HG03521 (cell line): ENCODE results near the gene AS3MT.
"Not testable (repeated sequence)": the region's sequence is repeated elsewhere in the genome, so short reads cannot be mapped to it uniquely, and the experiment has no call there.

ENCODE experiments used
- ATAC-seq: cut with Tn5 transposase; IDR thresholded peaks from one replicate; pipeline ENCODE4 v1.9.1; 2021; ENCODE audit warnings: mild to moderate bottlenecking, moderate library complexity; ENCODE audit not compliant: unreplicated experiment

AS3MT gene

DNA sequence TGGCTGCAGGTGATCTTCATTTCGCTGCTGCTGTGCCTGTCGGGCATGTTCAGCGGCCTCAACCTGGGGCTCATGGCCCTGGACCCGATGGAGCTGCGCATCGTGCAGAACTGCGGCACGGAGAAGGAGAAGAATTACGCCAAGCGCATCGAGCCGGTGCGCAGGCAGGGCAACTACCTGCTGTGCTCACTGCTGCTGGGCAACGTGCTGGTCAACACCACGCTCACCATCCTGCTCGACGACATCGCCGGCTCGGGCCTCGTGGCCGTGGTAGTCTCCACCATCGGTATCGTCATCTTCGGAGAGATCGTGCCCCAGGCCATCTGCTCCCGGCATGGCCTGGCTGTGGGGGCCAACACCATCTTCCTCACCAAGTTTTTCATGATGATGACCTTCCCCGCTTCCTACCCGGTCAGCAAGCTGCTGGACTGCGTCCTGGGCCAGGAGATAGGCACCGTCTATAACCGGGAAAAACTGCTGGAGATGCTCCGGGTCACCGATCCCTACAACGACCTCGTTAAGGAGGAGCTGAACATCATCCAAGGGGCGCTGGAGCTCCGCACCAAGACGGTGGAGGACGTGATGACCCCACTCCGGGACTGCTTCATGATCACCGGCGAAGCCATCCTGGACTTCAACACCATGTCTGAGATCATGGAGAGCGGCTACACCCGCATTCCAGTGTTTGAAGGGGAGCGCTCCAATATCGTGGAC, 50.1 kb downstream of the AS3MT start:
- no peak for ATAC-seq

DNA sequence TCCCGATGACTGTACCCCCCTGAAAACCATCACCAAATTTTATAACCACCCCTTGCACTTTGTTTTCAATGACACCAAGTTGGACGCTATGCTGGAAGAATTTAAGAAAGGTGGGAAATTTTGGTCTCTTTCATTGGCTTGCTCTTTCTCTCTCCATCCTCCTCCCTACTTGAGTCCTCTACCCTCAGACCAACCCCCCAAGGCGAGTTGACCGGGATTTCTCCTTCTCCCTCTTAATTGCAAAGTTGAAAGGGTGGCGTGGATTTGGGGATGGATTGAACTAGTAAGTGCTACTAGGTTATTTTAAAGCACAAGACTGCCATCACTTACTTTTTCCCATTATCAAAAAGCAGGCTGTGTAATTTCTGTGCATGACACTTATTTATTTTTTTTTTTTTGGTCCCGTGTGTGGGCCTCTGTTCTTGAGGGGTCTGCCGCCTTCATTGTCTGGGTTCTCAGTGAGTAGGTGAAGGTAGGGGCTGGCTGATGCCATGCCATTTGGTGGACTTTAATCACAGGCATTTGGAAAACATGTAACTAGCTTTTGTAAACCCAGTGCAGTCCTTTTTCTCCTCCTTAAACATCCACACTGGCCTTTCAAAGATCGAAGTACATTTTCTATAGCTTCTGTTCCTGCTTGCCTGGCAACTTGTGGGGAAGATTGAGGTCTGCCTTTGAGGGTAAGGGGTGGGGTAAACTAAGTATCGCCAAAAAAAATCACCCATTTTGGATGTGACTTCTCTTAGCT, 50.9 kb downstream of the AS3MT start:
- no peak for ATAC-seq

DNA sequence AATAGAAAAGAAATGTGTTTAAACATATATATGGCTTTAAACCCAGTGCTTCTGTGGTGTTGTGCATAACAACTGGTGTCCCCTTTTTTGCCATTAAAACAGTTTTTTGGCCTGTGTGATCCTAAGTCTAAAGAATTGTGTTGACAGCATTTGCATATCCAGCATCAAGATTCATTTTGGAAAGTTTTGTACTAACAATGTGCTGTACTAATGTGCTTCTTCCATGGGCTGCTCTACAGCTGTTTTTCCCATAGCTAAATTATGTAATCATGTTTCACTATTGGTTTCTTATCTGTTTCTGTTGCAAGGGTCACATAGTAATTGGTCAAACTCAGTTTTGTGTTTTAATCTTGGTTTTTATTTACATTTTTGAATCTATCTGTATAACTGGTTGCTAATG, 54.3 kb downstream of the AS3MT start:
- ATAC-seq: no peak

DNA sequence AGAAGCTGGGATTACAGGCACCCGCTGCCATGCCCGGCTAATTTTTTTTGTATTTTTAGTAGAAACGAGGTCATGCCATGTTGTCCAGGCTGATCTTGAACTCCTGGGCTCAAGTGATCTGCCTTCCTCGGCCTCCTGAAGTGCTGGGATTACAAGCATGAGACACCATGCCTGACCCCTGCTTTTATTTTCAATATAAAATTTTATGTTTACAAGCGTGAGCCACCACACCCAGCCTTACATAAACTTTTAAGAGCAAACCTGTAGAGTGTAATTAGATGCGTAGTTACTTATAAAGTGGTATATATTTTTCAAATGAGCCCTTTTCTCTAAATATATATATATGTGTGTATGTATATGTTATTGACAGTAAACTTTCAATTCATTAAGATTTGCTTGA, 57.6 kb downstream of the AS3MT start:
- no peak for ATAC-seq

DNA sequence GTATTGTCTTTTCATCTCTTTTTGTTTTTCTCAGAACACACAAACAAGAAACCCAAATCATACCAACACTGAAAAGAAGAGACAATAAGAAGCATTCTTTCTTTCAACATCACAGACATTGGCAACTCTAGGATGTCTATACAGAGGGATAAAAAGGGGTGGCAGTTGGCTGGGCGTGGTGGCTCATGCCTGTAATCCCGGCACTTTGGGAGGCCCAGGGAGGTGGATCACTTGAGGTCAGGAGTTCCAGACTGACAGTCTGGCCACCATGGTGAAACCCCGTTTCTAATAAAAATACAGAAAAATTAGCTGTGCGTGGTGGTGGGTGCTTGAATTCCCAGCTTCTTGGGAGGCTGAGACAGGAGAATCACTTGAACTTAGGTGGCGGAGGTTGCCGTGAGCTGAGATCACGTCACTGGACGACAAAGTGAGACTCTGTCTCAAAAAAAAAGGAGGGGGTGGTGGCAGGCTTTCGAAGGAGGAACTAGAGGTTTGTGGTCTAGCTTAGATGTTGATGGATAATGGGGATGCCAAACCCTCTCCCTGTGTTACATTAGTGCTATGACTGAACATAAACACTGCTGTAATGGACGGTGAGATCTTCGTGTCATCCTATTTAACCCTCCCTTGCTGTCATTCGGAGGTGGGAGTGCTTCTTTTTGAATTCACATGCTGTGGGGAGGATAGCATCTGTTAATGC, 58.2 kb downstream of the AS3MT start:
- no peak for ATAC-seq

DNA sequence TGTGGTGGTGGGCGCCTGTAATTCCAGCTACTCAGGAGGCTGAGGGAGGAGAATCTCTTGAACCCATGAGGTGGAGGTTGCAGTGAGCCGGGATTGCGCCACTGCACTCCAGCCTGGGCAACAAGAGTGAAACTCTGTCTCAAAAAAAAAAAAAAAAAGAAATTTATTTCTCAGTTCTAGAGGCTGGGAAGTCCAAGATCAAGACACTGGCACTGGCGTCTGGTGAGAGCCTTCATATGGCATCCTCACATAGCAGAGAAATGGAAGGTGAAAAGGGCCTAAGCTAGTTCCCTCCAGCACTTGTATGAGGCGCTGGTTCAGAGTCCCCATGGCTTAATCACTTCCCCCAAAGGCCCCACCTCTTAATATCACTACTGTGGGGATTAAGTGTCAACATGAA, 59.2 kb downstream of the AS3MT start:
- not testable (repeated sequence) for ATAC-seq

DNA sequence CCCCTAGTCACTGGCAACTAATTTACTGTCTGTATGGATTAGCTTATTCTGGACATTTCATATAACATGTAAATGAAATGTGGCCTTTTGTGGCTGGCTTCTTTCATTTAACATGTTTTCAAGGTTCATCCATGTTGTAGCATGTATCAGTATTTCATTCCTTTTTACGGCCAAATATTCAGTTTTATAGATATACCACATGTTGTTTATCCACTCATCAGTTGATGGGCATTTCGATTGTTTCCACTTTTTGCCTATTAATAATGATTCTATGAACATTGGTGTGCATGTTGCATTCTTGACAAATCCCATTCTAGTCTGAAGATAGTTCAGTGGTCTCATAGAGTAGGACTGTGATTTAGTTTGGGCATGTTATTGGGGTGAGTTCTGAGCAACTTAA, 61.5 kb downstream of the AS3MT start:
- no peak for ATAC-seq

DNA sequence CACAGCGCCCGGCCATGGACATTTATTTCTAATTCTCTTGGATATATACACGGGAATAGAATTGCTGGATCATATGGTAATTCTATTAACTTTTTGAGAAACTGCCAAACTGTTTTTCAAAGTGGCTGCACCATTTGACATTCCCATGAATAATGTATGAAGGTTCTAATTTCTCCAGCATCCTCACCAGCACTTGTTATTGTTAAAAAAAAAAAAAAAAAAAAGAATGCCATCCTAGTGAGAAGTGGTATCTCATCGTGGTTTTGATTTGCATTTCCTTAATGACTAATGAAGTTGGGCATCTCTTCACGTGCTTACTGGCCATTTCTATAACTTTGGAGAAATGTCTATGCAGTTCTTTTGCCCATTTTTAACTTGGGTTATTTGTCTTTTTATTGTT, 62.4 kb downstream of the AS3MT start:
- ATAC-seq: no peak

DNA sequence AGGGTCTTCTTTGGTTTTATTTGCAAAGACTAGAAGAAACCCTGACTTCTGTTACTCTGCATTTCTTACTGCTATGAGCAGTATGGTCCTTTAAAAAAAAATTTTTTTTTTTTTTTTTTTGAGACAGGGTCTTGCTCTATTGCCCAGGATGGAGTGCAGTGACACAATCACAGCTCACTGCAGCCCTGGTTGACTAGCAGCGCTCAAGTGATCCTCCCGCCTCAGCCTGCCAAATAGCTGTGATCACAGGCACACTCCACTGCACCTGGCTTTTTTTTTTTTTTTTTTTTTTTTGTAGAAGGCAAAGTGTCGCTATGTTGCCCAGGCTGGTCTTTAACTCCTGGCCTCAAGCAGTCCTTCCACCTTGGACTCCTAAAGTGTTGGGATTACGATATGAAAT, 66.2 kb downstream of the AS3MT start:
- no peak for ATAC-seq

DNA sequence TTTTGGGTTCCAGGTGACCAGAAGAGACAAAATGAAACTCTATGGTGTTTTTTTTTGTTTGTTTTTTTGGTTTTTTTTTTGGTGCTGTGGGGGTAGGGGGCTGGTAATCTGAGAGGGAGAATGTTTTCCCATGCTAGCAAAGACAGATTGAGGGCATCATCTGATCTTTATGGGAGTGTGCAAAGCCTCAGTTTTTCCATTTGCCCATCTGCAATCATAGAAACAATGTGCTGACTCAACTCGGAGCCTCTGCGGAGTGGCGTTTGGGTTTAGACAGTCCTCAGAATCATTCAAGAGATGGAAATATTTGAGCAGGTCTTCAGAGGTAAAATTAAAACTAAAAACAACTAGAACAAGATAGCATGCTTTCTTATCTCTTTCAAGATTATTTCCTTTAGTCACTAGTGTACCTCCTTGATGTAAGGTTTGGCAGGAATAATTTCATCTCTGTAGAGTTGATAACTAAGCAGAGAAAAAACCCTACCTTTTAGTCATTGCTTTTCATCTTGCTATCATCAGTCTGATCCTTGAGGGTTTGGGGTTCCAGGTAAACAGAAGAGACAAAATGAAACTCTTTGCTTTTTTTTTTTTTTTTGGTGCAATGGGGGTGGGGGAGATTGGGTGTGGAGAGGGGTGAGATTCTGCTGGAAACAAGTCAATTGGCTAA, 66.8 kb downstream of the AS3MT start:
- no peak for ATAC-seq

DNA sequence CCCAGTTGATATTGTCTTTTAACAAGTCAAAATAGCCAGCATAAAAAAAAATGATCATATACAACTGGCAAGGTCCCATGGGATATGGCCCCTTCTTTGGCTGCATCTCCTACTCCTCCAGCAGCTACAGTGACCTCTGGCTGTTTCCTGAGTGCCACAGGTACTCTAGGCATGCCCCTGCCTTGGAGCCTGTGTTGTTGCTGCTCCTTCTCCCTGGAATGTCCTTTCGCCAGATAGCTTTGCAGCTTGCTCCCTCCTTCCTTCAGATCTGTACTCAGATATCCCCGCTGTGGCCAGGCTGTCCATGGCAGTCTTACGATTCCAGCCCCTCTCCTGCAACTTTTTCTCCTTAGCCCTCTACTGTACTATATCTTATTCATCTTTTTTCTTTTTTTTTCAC, 72.1 kb downstream of the AS3MT start:
- ATAC-seq: no peak

DNA sequence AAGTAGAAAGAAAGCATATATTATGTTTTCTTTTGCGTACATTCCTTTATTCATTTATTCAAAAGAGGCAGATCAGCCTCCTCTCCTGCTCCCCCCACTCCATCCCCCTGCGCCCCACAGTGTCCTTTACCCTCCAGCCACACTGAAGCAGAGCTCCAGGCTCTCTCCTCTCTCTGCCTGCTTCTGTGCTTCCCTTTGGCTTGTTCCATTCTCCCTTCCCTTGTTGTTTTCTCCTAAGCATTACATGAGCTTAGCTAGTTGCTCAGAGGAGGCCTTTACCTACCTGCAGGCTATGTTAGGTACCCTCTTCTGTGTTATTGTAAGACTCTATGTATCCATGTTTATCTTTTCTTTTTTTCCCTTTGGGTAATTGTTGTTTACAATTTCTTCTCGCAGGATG, 76.2 kb downstream of the AS3MT start:
- no peak for ATAC-seq

DNA sequence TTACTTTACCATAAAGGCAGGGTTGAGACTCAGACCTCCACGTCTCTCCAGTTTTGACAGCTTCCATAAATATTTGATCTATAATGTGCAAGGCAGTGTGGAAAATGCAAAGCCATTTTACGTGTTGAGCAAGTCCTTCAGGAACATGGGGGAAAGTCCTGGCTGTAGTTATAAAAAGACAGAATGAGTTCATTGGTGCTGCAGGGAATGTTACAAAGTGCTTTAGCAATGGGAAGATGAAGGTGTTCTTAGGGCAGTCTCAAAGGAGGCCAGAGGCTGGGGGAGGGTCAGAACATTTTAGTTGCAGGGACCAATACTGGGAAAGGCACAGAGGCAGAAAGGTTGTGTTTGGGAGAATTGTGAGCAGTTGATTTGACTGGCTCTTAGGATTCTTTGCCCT, 76.7 kb downstream of the AS3MT start:
- ATAC-seq: no peak

DNA sequence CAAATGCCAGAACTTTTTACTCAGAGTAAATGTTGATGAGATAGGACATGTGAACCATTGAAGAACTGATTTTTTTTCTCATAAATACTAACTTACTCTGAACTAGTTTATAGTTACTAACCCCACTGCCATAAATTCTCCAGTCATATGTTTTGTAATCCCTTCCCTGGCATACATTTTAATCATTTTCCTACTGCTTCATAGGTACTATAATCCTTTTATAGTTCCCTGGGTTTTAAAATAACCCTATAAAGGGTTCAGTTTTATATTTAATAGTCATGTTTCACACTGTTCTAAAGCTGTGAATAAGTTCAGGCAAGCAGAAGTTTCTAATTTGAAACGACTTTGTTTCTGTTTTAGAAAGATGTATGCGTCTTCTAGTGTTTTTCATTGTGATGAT, 77.7 kb downstream of the AS3MT start:
- ATAC-seq: no peak

DNA sequence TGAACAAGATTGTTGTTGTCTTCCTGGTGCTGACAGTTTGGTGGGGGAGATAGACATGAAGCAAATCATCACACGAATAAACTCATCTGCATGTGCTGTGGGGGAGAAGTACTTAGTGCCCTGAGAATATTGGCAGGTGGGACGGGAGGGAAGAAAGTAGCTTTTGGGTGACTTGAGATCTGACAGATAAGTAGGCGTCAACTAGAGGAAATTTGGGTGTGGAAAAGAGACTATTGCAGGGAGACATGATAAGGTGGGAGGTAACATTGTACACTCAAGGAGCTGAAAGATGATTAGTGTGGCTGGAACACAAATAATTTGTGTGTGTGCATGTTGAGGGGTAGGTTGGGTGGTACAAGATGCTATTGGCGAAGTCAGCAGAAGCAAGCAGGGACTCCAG, 78.9 kb downstream of the AS3MT start:
- ATAC-seq: no peak

DNA sequence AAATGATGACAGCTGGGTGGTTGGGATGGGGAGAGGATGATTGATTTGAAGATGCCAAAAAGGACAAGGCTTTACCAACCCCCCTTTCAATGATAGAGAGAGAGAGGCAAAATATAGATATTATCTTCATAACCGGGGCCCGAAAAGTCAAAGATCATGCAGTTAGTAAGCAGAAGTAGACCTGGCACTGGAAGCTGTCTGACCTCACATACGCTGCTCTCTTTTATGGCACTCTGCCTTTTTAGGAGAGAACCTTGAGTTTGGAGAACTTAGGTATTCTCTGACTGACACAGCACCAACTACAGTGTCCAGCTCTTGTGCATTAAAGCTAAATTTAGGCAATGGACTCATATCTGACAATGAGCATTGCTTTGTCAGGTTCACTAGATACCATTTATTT, 79.5 kb downstream of the AS3MT start:
- no peak for ATAC-seq

DNA sequence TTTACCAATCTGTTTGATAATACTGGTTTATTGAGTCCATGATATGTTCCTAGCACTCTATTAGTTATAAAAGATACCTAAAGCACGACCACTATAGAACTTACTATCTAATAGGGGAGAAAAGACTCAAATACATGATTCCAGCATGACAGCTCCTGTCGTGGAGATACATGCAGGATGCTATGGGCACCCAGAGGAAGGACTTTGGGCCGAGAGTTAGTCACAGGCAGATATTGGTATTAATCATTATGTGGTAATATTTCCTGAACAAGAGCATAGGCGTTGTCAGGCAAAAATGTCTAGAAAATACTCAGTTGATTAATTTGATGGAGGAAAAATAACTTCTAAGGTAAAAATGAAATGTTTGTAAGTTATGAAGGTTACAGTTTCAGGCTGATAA, 80.6 kb downstream of the AS3MT start:
- ATAC-seq: no peak

DNA sequence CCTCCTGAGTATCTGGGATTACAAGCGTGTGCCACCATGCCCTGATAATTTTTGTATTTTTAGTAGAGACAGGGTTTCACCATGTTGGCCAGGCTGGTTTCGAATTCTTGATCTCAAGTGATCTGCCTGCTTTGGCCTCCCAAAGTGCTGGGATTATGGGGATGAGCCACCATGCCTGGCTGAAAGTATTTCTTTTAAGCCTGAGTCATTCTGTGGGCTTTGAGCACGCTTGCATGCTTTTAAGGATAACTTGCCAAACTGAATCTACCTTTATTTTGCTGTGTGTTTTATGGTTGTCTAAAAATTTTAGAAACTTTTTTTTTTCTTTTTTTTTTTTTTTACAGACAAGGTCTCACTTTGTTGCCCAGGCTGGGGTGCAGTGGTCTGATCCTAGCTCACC, 82.0 kb downstream of the AS3MT start:
- ATAC-seq: no peak
